LNCaP clone FGC (cell line): ENCODE results near the gene CD3G.
"Not testable (repeated sequence)": the region's sequence is repeated elsewhere in the genome, so short reads cannot be mapped to it uniquely, and the experiment has no call there.

Source experiments
- DNase-seq: peaks from one replicate; pipeline ENCODE4 v3.0.0-alpha.2; 2011; ENCODE audit warnings: low read depth
- H3K4me3 ChIP-seq: 2 replicates; pipeline ENCODE4 v1.5.1; 2011; ENCODE audit warnings: mild to moderate bottlenecking, low read depth, low read length, control low read depth
- CTCF ChIP-seq: IDR thresholded peaks from 2 replicates; pipeline ENCODE4 v1.5.1; 2012; ENCODE audit warnings: mild to moderate bottlenecking; ENCODE audit not compliant: control insufficient read depth, insufficient read depth; ENCODE audit errors: extremely low read depth

CD3G gene

GRCh38 chr11:118396097-118396501, 52.0 kb downstream of the CD3G start:
- no peak for DNase-seq
- H3K4me3 ChIP-seq = no peak overlapping the region
- no peak for TF ChIP-seq CTCF

GRCh38 chr11:118397448-118397847, 53.3 kb downstream of the CD3G start:
- 0 out of 2 replicates have a peak overlapping the region, but pooled peaks have one; percentile 5 for H3K4me3 ChIP-seq
- no peak for DNase-seq

GRCh38 chr11:118398791-118399559, 54.8 kb downstream of the CD3G start:
- no peak overlapping the region for H3K4me3 ChIP-seq
- no peak for DNase-seq
- TF ChIP-seq CTCF = no peak

More at GRCh38 chr11:118397448-118397847, 53.3 kb downstream of the CD3G start:
- TF ChIP-seq CTCF = no peak

DNA sequence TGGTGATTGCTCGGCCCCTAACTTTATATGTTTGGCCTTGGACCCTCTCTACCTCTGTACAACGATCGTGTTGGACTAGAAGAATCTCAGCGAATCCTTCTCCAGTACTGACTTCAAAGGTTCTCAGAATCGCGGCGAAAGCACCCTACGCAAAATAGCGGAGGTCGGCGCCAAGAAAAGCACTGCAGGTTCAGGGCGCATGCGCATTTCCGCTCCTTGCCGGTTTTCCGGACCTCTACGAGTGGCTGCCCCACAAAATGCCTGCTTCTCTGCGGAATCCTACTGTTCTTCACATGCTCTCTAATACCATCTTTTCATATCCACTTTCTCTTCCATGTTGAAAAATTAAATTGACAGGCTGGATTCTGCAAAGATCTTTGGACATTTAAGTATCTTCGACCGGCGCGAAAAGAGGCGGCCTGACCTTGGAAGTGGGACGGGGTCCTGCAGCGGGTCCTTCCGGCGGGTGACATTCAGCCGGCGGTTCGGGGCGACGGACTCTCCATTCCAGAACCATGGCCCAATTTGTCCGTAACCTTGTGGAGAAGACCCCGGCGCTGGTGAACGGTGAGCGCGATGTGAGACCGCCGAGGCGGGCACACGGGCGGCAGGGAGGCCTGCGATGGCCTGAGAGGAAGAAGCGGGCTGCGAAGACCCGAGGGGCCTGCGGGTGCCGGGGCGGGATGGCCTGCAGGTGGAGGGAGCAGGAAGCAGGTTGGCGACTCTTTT, 57.2 kb downstream of the CD3G start, which contains the start of gene ATP5MG:
TSS of gene ATP5MG (plus strand) at position 456 of the 729 bp plus-strand sequence. CDS start at position 516, 60 bp downstream.
- peak within 1 kb of the TSS; percentile 93 for H3K4me3 ChIP-seq
- no peak for TF ChIP-seq CTCF
- peak; percentile 72 for DNase-seq

DNA sequence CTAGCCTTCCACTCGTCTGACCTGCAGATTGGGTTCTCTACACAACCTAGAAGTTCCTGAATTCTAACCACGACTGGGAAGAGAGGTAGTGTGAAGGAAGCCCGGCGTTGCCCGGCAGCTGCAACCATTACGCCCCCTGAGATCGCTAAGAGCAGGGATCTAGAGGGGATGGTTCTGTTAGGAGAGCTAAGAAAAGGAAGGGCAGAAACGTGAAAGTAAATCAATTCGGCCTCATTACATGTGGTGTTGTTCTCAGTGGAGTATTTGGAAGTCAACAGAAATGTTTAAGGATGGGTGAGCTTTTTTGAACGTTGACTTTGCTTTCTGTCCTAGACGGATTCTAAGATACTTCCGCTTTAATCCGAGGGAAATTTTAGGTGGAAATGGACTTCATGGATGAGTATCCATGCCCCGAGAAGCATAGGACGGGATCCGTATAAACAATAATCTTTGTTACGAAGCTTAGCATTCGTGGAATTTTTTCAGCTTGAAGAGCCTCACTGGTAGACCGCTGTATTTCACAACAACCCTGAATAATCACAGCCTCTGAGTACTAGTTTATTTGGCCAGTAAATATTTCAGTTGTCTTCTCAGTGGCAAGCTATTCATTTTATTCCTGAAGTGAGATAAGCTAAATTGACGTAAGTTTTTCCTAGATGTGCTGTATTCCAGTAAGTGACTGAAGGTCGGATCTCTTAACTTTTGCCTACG, 57.9 kb downstream of the CD3G start:
- no peak for TF ChIP-seq CTCF
- H3K4me3 ChIP-seq = peak overlapping the region; percentile 93
- DNase-seq = no peak

DNA sequence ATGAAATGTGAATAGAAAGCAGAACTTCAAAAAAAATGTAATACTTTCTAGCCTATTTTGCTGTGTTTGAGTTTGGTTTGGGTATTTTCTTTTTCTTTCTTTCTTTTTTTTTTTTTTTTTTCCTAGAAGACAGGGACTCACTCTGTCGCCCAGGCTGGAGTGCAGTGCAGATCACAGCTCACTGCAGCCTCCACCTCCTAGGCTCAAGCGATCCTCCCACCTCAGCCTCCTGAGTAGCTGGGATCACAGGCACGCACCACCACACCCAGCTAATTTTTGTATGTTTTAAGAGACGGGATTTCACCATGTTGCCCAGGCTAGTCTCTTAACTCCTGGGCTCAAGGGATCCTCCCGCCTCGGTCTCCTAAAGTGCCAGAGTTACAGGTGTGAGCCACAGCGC, 58.5 kb downstream of the CD3G start:
- H3K4me3 ChIP-seq = peak overlapping the region; percentile 93
- DNase-seq = not testable (repeated sequence)
